ENCODE measurements around the gene GPC3.

Gene GPC3

DNA sequence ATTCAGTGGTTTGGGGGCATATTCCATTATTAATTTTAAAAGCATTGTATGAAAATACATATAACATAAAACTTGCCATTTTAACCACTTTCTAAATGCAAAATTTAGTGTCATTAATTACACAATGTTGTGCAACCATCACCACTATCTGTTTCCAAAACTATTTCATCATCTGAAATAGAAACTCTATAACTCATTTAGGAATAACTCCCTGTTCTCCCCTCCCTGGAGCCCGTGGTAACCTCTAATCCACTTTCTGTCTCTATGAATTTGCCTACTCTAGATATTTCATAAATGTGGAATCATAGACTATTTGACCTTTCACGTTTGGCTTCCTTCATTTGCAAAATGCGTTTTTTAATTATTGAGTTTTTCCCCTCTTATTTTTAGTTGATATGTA, 468.7 kb downstream of the GPC3 start:
- no peaks in the 10 kb centered on the region for H3K4me1 ChIP-seq (ENCODE audit: control insufficient read depth in 2 of 2, insufficient read depth in 2 of 2, low read length in 2 of 2)

DNA sequence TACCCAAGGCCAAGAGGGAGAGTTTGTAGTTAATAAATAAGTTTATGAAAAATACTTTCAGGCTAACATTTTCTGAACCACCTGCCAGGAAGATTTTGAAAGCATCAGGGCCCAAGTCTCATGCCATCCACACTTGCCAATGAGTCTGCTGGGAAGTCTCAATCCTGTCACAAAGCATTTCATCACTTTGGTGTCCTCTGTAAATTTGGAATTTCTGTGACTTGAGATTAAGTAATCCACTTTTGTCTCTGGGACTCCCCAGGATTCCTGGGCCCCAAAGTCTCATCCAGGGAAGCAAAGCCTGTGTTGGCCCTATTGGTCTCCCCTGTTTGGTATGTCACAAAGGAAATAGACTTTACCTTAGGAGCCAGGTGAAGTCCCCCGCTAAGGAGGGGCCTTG, 470.9 kb downstream of the GPC3 start:
- H3K9me3 ChIP-seq (ENCODE audit: control insufficient read depth in 2 of 2, low read length in 2 of 2), result peaks cover 0 to 2% of the 10 kb centered on the region in 2 donors
- no peak overlapping the region for H3K4me3 ChIP-seq (ENCODE audit: low read length in 2 of 2)
- H3K36me3 ChIP-seq (ENCODE audit: control insufficient read depth in 2 of 2, insufficient read depth in 2 of 2, low read length in 2 of 2), result no peaks in the 10 kb centered on the region
- H3K27me3 ChIP-seq (ENCODE audit: control insufficient read depth in 2 of 2, insufficient read depth in 2 of 2, low read length in 2 of 2), result peaks cover 0 to 2% of the 10 kb centered on the region in 2 donors
- H3K9ac ChIP-seq (ENCODE audit: low read depth in 1 of 2, low read length in 2 of 2), result no peak overlapping the region
- no peak overlapping the region for H3K27ac ChIP-seq (ENCODE audit: low read depth in 2 of 2, low read length in 2 of 2)
- peaks cover 0 to 3% of the 10 kb centered on the region in 2 donors for H3K4me1 ChIP-seq (ENCODE audit: control insufficient read depth in 2 of 2, insufficient read depth in 2 of 2, low read length in 2 of 2)

More for the DNA sequence above, 468.7 kb downstream of the GPC3 start:
- Histone ChIP-seq H3K4me3 (ENCODE audit: low read length in 2 of 2) (no peak overlapping the region), H3K27me3 (ENCODE audit: control insufficient read depth in 2 of 2, insufficient read depth in 2 of 2, low read length in 2 of 2) (peaks cover 0 to 2% of the 10 kb centered on the region in 2 donors), H3K9ac (ENCODE audit: low read depth in 1 of 2, low read length in 2 of 2) (no peak overlapping the region), H3K9me3 (ENCODE audit: control insufficient read depth in 2 of 2, low read length in 2 of 2) (peaks cover 0 to 2% of the 10 kb centered on the region in 2 donors), H3K36me3 (ENCODE audit: control insufficient read depth in 2 of 2, insufficient read depth in 2 of 2, low read length in 2 of 2) (no peaks in the 10 kb centered on the region), H3K27ac (ENCODE audit: low read depth in 2 of 2, low read length in 2 of 2) (no peak overlapping the region)

DNA sequence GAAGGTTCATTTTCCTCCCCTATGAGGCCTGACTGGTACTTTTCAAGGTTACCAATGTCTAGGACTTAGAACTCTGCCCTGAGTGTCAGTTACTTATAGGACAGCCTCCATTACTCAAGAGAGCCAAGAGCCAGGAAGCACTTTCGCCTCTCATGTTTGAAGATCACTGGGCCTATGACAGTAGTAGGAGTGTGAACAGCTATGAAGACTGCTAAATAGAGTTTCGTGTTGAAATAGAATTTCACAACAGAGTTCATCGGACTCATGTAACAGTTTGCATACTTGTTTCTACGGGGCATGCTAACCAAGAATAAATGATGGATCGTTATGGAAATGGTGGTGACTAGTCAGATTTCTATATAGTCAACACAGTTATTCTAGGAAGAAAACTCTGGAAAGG, 472.3 kb downstream of the GPC3 start:
- Histone ChIP-seq H3K4me1 (ENCODE audit: control insufficient read depth in 2 of 2, insufficient read depth in 2 of 2, low read length in 2 of 2) (peaks cover 0 to 3% of the 10 kb centered on the region in 2 donors), H3K27me3 (ENCODE audit: control insufficient read depth in 2 of 2, insufficient read depth in 2 of 2, low read length in 2 of 2) (peaks cover 2 to 3% of the 10 kb centered on the region in 2 donors), H3K4me3 (ENCODE audit: low read length in 2 of 2) (no peak overlapping the region), H3K9me3 (ENCODE audit: control insufficient read depth in 2 of 2, low read length in 2 of 2) (peaks cover 0 to under 1% of the 10 kb centered on the region in 2 donors), H3K9ac (ENCODE audit: low read depth in 1 of 2, low read length in 2 of 2) (no peak overlapping the region), H3K27ac (ENCODE audit: low read depth in 2 of 2, low read length in 2 of 2) (no peak overlapping the region), H3K36me3 (ENCODE audit: control insufficient read depth in 2 of 2, insufficient read depth in 2 of 2, low read length in 2 of 2) (no peaks in the 10 kb centered on the region)

DNA sequence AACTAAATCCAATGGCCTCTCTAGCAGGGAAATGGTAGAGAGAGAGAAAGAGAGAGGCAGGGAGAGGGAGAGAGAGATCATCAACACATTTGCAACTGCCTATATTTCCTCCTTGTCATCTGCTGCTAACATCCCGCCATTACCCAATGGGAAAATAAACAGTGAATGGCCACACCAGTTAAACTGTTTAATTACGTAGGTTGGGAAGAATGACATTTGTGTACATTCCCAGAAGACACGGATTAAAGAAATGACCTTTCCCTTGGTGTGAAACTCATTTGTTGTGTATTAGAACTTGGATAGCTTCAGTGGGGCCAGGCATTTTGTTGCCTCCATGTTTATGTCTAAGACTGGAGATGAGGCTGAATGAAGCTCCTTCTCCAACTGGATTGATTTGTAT, 474.4 kb downstream of the GPC3 start:
- Histone ChIP-seq H3K4me1 (ENCODE audit: control insufficient read depth in 2 of 2, insufficient read depth in 2 of 2, low read length in 2 of 2) (peaks cover 0 to 3% of the 10 kb centered on the region in 2 donors), H3K27me3 (ENCODE audit: control insufficient read depth in 2 of 2, insufficient read depth in 2 of 2, low read length in 2 of 2) (peaks cover 2 to 3% of the 10 kb centered on the region in 2 donors), H3K9me3 (ENCODE audit: control insufficient read depth in 2 of 2, low read length in 2 of 2) (no peaks in the 10 kb centered on the region), H3K9ac (ENCODE audit: low read depth in 1 of 2, low read length in 2 of 2) (no peak overlapping the region), H3K27ac (ENCODE audit: low read depth in 2 of 2, low read length in 2 of 2) (peak overlapping the region in 1 of 2 donors; percentile 17), H3K4me3 (ENCODE audit: low read length in 2 of 2) (no peak overlapping the region), H3K36me3 (ENCODE audit: control insufficient read depth in 2 of 2, insufficient read depth in 2 of 2, low read length in 2 of 2) (no peaks in the 10 kb centered on the region)

DNA sequence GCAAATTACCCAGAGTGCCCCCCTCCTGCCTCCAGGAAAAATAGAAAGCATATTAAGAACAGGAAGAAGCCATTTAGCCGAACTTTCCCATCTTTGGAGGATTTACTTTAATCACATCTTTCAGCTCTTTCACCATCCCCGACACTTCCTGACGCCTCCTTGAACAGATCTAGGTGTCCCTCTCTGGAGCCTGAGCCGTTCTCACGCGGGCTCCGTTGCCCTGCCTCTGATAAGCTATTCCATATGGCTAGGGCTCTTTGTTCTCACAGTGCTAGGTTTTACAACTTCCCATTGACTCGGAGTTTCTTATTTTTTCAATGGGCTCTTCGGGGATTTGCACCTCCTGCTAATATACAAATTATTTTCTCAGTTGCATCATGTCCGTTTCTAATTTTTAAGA, 488.0 kb downstream of the GPC3 start:
- H3K36me3 ChIP-seq (ENCODE audit: control insufficient read depth in 2 of 2, insufficient read depth in 2 of 2, low read length in 2 of 2), result no peaks in the 10 kb centered on the region
- H3K27me3 ChIP-seq (ENCODE audit: control insufficient read depth in 2 of 2, insufficient read depth in 2 of 2, low read length in 2 of 2), result peaks cover 0 to 2% of the 10 kb centered on the region in 2 donors
- H3K27ac ChIP-seq (ENCODE audit: low read depth in 2 of 2, low read length in 2 of 2), result no peak overlapping the region
- no peak overlapping the region for H3K4me3 ChIP-seq (ENCODE audit: low read length in 2 of 2)
- no peak overlapping the region for H3K9ac ChIP-seq (ENCODE audit: low read depth in 1 of 2, low read length in 2 of 2)
- H3K4me1 ChIP-seq (ENCODE audit: control insufficient read depth in 2 of 2, insufficient read depth in 2 of 2, low read length in 2 of 2), result no peaks in the 10 kb centered on the region
- H3K9me3 ChIP-seq (ENCODE audit: control insufficient read depth in 2 of 2, low read length in 2 of 2), result no peaks in the 10 kb centered on the region

DNA sequence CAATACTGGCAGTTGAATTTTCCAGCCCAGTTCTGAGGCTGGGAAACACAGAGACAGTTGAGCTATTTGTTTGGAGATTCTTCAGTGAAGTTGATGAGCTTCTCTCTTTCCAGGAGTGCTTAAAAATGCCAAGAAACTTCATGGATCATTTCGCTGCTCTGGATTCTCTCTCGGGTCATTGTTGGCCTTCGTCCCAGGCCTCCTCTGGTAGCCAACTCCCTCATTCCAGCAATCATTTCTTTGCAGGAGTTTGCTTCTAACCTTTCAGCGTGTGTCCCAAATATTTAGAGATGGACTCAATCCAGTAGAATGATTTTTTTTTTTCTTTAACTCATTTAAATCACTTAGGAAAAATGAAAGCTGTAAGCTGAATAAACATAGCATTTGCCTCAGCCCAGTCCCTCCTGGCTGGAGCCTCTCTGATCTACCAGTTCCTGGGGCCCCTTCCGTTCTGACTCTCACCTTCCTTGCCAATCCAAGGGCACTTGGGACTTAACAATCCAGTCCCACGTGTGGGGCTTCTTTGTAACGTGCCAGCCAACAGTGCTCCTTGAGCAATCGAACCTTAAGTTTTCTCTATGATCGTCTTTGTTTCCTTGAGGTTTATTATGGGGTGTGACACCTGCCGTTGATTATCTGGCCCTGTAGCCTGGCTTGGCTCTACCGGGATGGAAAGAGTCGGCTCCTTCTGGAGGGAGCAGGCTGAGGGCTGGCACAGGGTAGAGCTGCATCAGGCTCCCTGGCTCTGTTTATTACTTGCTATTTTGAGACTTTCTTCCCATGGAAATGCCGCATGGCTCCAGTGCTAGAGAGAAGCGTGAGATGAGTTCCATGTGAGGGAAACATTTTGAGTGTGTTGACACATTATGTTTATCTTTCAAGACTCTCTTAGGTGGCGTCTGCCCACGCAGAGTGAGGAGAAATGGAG, 489.7 kb downstream of the GPC3 start:
- Histone ChIP-seq H3K36me3 (ENCODE audit: control insufficient read depth in 2 of 2, insufficient read depth in 2 of 2, low read length in 2 of 2) (no peaks in the 10 kb centered on the region), H3K27ac (ENCODE audit: low read depth in 2 of 2, low read length in 2 of 2) (peak overlapping the region; percentile 3 to 28), H3K4me3 (ENCODE audit: low read length in 2 of 2) (no peak overlapping the region), H3K4me1 (ENCODE audit: control insufficient read depth in 2 of 2, insufficient read depth in 2 of 2, low read length in 2 of 2) (no peaks in the 10 kb centered on the region), H3K27me3 (ENCODE audit: control insufficient read depth in 2 of 2, insufficient read depth in 2 of 2, low read length in 2 of 2) (peaks cover 0 to 2% of the 10 kb centered on the region in 2 donors), H3K9me3 (ENCODE audit: control insufficient read depth in 2 of 2, low read length in 2 of 2) (no peaks in the 10 kb centered on the region), H3K9ac (ENCODE audit: low read depth in 1 of 2, low read length in 2 of 2) (peak overlapping the region in 1 of 2 donors; percentile 13)

DNA sequence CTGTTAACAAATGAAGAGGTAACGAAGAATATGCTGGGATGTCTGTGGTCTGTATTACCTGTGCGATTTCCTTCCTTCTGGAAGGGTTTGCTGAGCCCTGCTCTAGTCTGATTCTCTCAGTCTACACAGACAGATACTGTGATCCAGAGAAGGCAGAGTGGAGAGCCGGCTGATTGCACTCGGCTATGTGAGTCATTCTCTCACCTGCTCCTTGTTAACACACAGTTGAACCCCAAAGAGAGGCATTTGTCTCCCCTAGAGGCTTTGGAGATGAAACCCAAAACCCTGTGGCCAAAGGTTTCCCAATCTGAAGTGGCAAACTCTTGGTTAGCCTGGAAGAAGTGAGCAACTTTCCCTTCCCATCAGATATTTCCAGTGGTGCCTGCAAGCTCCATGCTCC, 492.0 kb downstream of the GPC3 start:
- peaks cover 0 to 2% of the 10 kb centered on the region in 2 donors for H3K27me3 ChIP-seq (ENCODE audit: control insufficient read depth in 2 of 2, insufficient read depth in 2 of 2, low read length in 2 of 2)
- no peaks in the 10 kb centered on the region for H3K4me1 ChIP-seq (ENCODE audit: control insufficient read depth in 2 of 2, insufficient read depth in 2 of 2, low read length in 2 of 2)
- no peak overlapping the region for H3K27ac ChIP-seq (ENCODE audit: low read depth in 2 of 2, low read length in 2 of 2)
- H3K4me3 ChIP-seq (ENCODE audit: low read length in 2 of 2), result no peak overlapping the region
- no peak overlapping the region for H3K9ac ChIP-seq (ENCODE audit: low read depth in 1 of 2, low read length in 2 of 2)
- H3K36me3 ChIP-seq (ENCODE audit: control insufficient read depth in 2 of 2, insufficient read depth in 2 of 2, low read length in 2 of 2), result no peaks in the 10 kb centered on the region
- H3K9me3 ChIP-seq (ENCODE audit: control insufficient read depth in 2 of 2, low read length in 2 of 2), result no peaks in the 10 kb centered on the region

DNA sequence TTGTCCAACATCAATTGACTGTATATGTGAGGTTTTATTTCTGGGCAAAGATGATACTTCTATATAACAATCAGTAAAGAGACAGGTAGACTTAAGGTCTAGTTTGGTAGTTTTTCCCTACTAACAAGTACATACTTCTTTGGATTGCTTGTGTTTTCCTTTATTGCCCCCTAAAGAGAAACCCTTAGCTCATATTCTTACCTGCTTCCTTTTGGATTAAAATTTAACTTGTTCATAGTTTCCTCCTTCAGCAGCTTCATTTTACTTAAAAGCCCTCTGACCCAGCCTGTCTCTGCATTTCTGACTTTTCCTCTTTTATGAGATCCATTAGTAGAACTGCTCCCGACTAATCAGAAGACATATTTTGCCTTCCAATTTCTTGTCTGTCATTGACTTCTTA, 494.4 kb downstream of the GPC3 start:
- no peaks in the 10 kb centered on the region for H3K9me3 ChIP-seq (ENCODE audit: control insufficient read depth in 2 of 2, low read length in 2 of 2)
- H3K27ac ChIP-seq (ENCODE audit: low read depth in 2 of 2, low read length in 2 of 2), result no peak overlapping the region
- no peak overlapping the region for H3K4me3 ChIP-seq (ENCODE audit: low read length in 2 of 2)
- no peaks in the 10 kb centered on the region for H3K27me3 ChIP-seq (ENCODE audit: control insufficient read depth in 2 of 2, insufficient read depth in 2 of 2, low read length in 2 of 2)
- H3K9ac ChIP-seq (ENCODE audit: low read depth in 1 of 2, low read length in 2 of 2), result no peak overlapping the region
- no peaks in the 10 kb centered on the region for H3K36me3 ChIP-seq (ENCODE audit: control insufficient read depth in 2 of 2, insufficient read depth in 2 of 2, low read length in 2 of 2)
- H3K4me1 ChIP-seq (ENCODE audit: control insufficient read depth in 2 of 2, insufficient read depth in 2 of 2, low read length in 2 of 2), result no peaks in the 10 kb centered on the region

Data from mucosa of rectum (tissue), 2 donors.